ENCODE data around the gene MUC5AC.
"Not testable (repeated sequence)": the region's sequence is repeated elsewhere in the genome, so short reads cannot be mapped to it uniquely, and the experiment has no call there.

DNA sequence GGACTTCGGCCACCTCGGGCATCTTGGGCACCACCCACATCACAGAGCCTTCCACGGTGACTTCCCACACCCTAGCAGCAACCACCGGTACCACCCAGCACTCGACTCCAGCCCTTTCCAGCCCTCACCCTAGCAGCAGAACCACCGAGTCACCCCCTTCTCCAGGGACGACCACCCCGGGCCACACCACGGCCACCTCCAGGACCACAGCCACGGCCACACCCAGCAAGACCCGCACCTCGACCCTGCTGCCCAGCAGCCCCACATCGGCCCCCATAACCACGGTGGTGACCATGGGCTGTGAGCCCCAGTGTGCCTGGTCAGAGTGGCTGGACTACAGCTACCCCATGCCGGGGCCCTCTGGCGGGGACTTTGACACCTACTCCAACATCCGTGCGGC is 85.8 kb downstream of the MUC5AC start:
- TF ChIP-seq EZH2 (IDR thresholded peaks at IDR 0.05; ENCODE audit: borderline replicate concordance, low read depth, low read length, severe bottlenecking), result not testable (repeated sequence)
- TF ChIP-seq, protein P1, sequence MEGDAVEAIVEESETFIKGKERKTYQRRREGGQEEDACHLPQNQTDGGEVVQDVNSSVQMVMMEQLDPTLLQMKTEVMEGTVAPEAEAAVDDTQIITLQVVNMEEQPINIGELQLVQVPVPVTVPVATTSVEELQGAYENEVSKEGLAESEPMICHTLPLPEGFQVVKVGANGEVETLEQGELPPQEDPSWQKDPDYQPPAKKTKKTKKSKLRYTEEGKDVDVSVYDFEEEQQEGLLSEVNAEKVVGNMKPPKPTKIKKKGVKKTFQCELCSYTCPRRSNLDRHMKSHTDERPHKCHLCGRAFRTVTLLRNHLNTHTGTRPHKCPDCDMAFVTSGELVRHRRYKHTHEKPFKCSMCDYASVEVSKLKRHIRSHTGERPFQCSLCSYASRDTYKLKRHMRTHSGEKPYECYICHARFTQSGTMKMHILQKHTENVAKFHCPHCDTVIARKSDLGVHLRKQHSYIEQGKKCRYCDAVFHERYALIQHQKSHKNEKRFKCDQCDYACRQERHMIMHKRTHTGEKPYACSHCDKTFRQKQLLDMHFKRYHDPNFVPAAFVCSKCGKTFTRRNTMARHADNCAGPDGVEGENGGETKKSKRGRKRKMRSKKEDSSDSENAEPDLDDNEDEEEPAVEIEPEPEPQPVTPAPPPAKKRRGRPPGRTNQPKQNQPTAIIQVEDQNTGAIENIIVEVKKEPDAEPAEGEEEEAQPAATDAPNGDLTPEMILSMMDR (IDR thresholded peaks at IDR 0.05; ENCODE audit: borderline replicate concordance, extremely low read depth, low read length, poor library complexity, severe bottlenecking), result not testable (repeated sequence)

Data from DND-41 (cell line).